Measurements from ENCODE around the gene PAQR8.
"Not testable (repeated sequence)": the region's sequence is repeated elsewhere in the genome, so short reads cannot be mapped to it uniquely, and the experiment has no call there.

The PAQR8 gene

DNA sequence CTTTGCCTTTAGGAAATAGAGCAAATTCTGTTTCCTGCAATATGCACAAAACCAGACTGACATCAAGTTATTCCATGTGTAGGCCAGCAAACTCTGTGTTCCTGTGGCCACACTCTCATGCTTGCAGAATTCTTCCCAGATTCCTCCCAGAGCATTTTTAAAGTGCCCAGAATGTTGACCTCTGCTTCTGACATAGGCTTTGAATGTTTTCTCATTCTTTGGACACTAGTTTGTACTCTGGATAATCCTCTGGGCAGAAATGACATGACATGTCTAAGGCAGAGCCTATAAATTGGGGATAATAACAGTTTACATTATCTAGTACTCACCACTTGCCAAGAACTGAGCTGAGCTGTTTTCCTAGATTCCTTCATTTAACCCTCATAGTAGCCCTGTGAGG lies 49.0 kb downstream of the PAQR8 start:
- DNase-seq (ENCODE audit: low read depth in 2 of 2), result no peak

DNA sequence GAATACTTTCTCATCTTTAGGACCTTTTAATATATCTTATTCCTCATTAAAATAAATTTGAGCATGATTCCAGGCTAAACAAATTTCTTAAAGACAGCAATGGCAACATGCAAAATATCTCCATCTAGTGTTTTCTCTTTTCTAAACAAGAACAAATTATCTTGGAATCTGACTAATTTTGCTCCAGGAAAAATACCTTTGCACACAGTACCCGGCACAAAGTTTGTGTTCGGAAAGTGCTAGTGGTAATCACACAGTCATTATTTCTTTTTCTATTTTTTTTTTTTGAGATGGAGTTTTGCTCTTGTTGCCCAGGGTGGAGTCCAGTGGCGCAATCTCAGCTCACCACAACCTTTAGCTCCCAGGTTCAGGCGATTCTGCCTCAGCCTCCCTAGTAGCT lies 50.0 kb downstream of the PAQR8 start:
- DNase-seq (ENCODE audit: low read depth in 2 of 2), result no peak

DNA sequence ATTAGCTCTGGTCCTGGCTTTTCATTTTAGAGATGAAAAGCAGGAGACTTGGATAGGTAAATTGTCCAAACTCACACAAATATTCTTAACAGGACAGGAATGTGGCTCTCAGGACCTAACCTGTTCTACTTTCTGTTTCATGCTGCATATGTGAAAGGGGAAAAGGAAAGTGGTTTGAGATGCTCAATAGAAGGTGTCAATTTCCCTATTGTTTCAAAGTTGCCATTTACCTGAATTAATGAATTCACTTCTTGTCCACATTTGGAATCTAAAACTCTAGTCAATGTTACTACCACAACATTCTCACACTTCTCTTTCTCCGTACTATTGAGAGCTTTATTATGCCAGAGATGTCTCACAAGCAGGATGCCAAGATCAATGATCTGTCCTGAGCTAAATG lies 53.4 kb downstream of the PAQR8 start:
- DNase-seq (ENCODE audit: low read depth in 2 of 2), result no peak

DNA sequence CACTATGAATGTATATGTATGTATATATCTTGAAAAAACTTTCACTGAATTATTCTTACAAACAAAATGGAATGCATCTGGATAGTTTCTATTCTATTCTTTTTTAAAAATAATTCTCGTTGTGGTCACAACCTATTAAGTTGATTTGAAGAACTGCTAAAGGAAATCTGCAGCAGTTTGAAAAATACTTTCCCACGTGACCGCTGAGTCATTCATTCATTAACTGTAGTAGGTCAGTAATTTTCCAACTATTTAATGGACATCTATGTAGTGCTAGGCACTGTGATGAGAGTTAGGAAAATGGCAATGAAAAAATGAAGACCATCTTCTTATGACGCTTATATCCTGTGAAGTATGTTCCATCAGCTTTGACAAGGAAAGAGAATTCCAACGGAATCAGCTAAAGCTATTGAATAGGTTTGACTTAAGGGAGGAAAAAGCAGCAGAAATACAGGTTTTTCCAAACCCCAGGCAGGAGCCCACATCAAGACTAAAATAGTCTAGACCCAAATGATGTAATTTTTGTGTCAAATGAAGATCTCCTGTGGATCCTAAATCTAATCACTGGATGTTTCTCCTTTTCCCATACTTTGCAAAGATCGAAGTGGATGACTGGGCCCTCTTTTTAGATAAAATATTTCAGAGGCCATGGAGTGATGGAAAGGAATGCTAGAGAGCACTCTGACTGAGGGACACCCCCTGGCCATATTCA lies 54.1 kb downstream of the PAQR8 start:
- DNase-seq (ENCODE audit: low read depth in 2 of 2), result no peak

DNA sequence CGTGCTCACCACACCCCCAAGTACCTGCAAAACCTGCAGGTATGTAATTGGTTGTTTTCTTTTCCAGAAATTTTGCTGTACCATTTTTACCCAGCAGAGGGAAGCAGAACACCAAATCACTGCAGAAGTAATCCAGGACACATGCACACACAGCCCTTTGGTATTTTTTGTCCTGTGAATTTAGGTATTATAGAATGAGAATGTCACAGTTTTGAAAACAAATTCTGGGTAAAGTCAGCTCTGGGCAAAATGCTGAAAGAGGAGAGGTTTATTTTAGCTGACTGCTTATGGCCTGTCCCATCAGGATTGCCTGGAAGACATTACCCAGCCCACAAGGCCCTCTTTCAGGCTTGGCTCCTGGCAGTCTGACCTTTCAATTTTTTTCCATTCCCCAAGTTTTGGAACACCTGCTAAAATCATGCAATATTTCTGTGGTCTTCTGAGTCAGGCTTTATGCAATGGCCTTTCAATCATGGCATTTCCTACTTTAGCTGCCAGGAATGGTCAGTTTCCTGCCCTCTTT lies 54.7 kb downstream of the PAQR8 start:
- DNase-seq (ENCODE audit: low read depth in 2 of 2), result no peak

DNA sequence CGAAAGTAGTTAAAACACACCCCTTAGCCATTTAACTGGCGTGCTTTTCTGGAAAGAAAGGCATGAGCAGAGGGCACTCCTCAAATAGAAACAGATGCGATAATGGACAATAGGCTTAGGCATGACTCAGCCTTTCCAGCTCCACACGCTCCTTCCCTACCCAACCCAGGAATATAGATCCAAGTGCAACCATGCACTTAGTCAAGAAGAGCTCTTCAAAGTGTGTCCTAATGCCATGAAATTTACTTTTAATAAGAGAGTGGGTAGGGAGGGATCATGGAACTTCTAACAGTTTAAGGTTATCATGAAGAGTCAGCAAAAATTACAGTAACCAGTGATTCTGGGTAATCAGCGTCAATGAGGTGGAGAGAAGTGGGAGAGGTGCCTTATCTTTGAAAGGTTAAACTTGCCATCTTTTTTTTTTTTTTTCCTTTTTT lies 55.7 kb downstream of the PAQR8 start:
- no peak for DNase-seq (ENCODE audit: low read depth in 2 of 2)

DNA sequence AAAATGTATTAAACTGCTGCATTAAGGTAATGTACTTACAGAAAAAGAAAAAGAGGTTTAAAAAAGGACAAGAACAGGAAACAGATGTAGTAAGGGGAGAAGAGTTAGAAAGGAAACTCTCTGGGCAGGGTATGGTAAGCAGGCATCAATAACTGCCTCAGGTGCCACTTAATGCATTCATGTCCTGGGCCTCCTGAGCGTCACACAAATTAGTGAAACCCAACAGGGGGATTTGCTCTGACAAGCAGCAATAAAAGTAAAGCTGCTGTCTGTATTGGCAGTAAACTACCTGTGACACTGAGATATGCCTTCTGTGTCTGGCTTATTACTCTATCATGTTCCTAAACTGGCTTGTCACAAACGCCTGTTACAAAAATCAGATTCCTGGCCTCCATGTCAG lies 56.7 kb downstream of the PAQR8 start:
- no peak for DNase-seq (ENCODE audit: low read depth in 2 of 2)

DNA sequence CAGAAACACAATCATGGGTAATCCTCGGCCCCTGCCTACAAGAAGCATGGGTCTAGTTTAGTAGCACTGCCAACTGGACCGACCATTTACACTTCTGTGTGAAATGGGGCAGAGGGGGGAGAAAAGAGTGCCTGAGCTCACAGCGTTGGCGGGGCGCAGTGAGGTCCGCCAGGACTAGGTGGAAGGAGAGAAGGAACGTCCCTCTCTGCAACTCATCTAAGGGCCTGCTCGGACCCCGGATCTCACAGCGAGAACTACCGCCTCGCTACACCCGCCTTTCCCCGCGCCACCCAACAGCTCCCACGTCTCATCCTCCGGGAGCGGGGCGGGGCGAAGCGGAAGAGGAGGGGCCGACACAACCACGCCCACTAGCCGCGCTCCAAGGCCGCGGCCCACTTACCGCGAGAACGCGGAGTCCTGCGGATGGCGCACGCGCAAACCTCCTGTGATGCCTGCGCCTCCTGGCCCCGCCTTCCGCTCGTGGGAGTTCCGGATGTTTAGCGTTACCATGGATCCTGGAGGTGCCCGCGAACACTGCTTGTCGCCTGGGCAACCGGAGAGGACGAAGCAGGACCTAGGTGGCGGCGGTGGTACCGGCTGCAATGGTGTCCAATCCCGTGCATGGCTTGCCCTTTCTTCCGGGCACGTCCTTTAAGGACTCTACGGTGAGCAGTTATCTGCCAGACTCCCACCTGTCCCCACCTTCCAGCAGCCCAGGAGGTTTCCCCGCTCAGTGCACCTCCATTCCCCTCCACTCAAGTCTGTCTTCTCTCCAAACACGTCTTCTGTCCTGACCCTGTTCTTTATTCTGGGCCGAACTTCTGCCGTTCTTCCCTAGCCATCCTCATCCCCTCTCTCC lies 58.1 kb downstream of the PAQR8 start, which contains the start of gene EFHC1:
Gene EFHC1, plus strand, starts transcription at position 534 of the 859 bp plus-strand sequence. Its CDS starts 69 bp downstream, at position 603.
- DNase-seq (ENCODE audit: low read depth in 2 of 2), result peak; percentile 94 to 95

DNA sequence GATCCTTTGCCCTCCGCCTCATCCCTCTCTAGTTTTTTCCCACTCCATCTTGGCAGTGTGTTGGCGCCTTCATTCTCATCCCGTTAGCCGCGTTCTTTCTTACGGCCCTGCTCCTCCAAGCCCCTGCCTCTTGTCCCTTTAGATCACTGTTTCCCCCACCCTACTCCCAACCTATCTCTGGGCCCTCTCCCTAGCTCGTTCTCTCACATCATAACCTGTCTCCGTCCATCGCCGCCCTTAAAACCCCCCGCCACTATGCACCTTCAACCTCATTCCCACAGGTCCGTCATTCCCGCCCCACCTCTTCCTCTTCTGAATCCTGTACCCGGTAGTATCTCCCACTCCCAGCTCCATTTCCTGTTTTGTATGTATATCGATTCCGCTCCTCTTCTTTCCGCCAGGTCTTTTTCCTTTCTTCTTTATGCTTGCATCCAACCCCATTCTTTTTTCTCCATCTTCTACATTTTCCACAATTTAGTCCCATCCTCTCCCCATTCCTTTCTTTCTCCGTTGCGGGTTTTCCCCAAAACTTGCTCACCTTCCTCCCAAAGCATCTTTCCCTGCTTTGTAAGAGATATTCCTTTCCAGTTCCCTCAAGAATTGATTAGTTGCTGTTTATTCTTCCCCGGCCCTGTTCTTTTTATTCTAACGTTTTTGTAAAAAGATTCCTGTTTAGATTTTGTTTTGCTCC lies 58.9 kb downstream of the PAQR8 start:
- DNase-seq (ENCODE audit: low read depth in 2 of 2), result no peak

DNA sequence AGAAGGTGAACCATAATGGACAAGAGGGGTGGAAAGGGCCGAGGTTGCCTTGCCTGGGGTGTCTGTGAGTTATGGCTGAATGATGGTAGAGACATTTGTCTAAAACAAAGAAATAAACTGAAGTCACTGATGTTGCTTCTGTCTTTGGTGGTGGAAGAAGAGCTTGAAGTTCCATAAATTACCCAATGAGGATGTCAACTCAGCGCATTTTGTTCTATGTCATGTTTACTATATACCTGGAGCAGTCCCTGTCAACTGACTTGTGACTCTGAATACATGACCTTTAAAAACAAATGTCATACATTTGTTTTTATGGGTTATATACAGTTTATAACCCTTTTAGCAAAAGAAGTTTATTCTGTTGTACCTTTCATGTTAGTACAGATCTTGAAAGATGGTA lies 60.2 kb downstream of the PAQR8 start:
- DNase-seq (ENCODE audit: low read depth in 2 of 2), result no peak

DNA sequence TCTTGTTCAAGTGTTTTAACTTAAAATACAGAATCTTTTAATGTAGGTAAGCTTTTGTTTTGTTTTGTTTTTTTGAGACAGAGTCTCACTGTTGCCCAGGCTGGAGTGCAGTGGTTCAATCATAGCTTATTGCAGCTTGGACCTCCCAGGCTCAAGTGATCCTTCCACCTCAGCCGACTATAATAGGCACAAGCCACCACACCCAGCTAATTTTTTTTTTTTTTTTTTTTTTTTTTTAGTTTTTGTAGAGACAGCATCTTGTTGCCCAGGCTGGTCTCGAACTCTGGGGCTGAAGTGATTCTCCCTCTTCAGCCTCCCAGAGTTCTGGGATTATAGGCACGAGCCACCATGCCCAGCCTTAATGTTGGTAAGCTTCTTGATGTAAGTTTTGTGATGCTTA lies 61.5 kb downstream of the PAQR8 start:
- no peak for DNase-seq (ENCODE audit: low read depth in 2 of 2)

DNA sequence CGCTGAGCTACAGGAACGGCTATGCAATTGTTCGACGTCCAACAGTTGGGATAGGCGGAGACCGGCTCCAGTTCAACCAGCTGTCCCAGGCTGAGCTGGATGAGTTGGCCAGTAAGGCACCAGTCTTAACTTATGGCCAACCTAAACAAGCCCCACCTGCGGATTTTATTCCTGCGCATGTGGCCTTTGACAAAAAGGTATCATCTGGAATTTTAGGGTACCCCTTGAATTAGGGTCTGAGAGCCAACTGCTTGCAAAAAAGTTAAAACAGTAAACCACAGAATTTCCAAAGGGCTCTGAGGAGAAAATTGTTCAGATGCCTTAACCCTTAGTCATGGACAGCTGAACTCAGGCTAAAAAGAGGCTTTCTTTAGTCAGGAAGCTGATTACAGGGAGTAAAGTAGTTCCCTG lies 62.0 kb downstream of the PAQR8 start:
- no peak for DNase-seq (ENCODE audit: low read depth in 2 of 2)

DNA sequence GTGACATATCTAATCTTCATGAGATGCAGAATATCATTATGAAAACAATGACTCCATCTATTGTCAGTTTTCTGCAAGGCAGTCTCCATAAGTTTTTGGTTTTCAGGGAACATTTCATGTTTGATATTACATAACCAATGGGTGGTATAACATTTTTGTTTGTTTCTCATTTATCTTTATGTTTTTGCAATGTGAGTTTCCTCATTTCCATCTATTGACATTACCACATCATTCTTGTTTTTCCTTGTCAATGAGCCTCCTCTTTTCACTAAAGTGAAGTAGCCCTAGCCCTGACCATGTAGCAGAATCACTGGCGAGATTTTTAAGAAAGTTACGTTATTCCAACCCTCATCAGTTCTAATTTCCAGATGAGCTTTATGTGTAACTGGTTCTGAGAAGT lies 62.6 kb downstream of the PAQR8 start:
- DNase-seq (ENCODE audit: low read depth in 2 of 2), result no peak

DNA sequence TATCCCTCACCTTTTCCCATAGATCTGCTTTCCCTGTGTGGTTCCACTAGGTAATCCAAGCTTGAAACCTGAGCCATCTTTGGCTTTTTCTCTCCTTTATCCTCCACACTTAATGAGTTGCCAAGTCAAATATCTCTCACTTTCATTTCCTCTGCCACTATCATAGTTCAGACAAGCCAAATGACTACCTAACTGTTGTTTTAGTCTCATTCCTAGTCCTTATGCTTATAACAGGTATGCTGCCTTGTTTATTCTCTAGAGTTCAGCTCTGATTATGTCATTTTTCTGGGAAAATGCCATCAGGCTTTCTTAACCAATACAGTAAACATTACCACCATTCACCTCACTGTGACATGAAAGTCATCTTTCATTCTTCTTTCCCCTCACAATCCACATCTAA lies 64.7 kb downstream of the PAQR8 start:
- no peak for DNase-seq (ENCODE audit: low read depth in 2 of 2)

DNA sequence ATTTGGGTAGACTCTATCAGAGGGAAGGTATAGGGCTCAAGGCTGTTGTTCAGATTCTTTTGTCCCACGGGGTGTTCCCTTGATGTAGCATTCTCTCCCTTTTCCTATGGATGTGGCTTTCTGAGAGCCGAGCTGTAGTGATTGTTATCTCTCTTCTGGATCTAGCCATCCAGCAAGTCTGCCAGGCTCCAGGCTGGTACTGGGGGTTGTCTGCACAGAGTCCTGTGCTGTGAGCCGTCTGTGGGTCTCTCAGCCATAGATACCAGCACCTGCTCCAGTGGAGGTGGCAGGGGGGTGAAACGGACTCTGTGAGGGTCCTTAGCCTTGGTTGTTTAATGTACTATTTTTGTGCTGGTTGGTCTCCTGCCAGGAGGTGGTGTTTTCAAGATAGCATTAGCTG lies 71.3 kb downstream of the PAQR8 start:
- not testable (repeated sequence) for DNase-seq (ENCODE audit: low read depth in 2 of 2)

DNA sequence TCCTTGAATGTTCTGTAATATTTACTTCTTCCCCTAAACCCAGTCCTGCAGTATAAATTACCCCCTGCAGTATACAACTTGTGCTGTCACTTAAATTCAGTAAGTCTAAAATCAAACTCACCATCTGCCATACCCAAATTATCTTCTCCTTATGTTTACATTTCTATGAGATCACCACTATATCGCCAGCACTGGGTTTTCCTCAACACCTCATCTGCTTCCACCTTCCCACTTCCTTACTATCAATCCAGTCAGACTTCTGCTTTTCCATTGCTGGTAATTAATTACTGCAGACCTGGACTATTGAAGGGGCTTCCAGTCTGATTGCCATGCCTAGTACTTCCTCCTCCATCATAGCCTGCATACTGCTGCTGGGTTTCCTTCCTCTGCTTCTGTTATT lies 73.4 kb downstream of the PAQR8 start:
- no peak for DNase-seq (ENCODE audit: low read depth in 2 of 2)

DNA sequence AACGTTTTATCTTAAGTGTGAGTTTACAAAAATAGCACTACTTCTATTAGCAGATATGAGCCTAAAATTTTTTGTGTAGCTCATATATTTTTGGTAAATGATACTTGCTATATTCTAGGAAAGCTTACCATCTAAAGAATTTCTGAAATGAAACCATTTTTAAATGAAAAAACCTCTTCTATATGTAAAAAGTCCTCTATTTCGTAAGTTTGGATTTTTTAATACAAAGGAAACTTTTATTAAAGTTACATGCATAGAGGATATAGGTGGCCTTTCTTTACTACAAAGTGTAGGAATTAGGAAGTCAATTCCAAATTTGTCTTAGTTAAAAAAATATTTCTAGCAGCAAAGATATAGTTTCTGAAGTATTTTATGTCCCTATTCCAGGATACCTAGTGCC lies 77.0 kb downstream of the PAQR8 start:
- no peak for DNase-seq (ENCODE audit: low read depth in 2 of 2)

DNA sequence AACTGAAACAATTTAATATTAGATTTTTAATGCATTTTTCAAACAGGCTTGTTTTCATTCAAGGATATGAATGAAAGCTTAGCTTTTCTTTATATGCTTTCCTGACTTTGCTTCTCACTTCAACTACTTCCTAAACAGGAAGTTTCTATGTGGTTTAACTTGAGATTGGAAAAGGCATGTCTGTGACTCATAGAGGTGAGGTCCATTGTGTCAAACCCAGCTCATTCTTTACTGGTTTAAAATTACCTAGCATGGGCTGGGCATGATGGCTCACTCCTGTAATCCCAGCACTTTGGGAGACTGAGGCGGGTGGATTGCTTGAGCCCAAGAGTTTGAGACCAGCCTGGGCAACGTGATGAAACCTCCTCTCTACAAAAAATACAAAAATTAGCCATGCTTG lies 92.6 kb downstream of the PAQR8 start:
- no peak for DNase-seq (ENCODE audit: low read depth in 2 of 2)

DNA sequence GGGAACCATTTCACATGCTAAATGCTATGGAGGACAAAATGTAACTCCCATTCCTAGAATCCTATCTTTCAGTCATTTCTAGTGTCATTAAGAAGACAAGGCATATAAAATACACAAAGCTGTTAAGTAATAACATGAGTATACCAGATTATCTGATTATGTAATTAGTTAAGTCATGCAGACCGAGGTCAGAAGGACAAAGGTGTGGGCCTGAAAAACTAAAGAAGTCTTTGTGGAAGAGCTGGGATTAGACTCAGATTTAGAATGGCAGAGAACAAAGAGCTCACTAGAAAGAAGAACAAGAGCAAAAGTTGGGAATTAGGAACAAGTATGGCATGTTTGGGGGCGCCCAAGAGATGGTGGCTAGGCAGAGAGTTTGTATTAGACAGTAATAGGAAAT lies 95.1 kb downstream of the PAQR8 start:
- DNase-seq (ENCODE audit: low read depth in 2 of 2), result no peak

Measured in stimulated activated CD8-positive, alpha-beta memory T cell treated with anti-CD3 and anti-CD28 coated beads, Interleukin-15, amount 100 ng/mL, for 4 hours (primary cell).